A673 (cell line): Measurements from ENCODE around the gene CALCOCO2. TPM values are rescaled to one million over a fixed set of nuclear protein-coding genes. Genes with fewer than 3 reads are reported as not detected.

Source experiments
- BruUV-seq: library from RNA; stranded (reverse); fragments of 400-500 nt; replicated peaks from 2 replicates; lab custom pipeline; 2021; lab: Mats Ljungman, UMichigan
- CTCF ChIA-PET: fragments of 300-600 bp; sonication (Branson Sonifier 250); formaldehyde crosslinking; loops from one replicate; lab custom pipeline; 2022; ENCODE audit warnings: antibody characterized with exemption; lab: Charles Lee
- POLR2A ChIA-PET: fragments of 300-600 bp; sonication (Branson Sonifier 250); formaldehyde crosslinking; loops from one replicate; lab custom pipeline; 2022; ENCODE audit warnings: antibody characterized with exemption; ENCODE audit not compliant: low non-redundant PET; lab: Charles Lee
- DNase-seq: peaks from one replicate; pipeline ENCODE4 v3.0.0-alpha.2; 2015; ENCODE audit warnings: low spot score
- H3K27ac ChIP-seq: fragments of 200-600 bp; sonication (generic); 2 replicates; pipeline ENCODE4 v1.5.1; 2016; ENCODE audit warnings: mixed run types, low read depth, mild to moderate bottlenecking, mixed read lengths, antibody characterized with exemption, low read length; ENCODE audit not compliant: poor library complexity, severe bottlenecking
- H3K27me3 ChIP-seq: fragments of 200-600 bp; sonication (generic); replicated peaks from 2 replicates; pipeline ENCODE4 v1.6.1; 2017; ENCODE audit warnings: mixed run types, low read depth, mild to moderate bottlenecking, mixed read lengths, antibody characterized with exemption, low read length; ENCODE audit not compliant: insufficient read depth, poor library complexity
- H3K36me3 ChIP-seq: fragments of 200-600 bp; sonication (generic); 2 replicates; pipeline ENCODE4 v1.6.1; 2016; ENCODE audit warnings: mixed run types, mild to moderate bottlenecking, mixed read lengths, antibody characterized with exemption, low read length; ENCODE audit not compliant: insufficient read depth, poor library complexity, severe bottlenecking
- H3K4me1 ChIP-seq: fragments of 200-600 bp; sonication (generic); 2 replicates; pipeline ENCODE4 v1.6.1; 2017; ENCODE audit warnings: mixed run types, mild to moderate bottlenecking, mixed read lengths, antibody characterized with exemption, low read length; ENCODE audit not compliant: insufficient read depth, poor library complexity, severe bottlenecking
- H3K4me3 ChIP-seq: fragments of 200-600 bp; sonication (generic); 2 replicates; pipeline ENCODE4 v1.5.1; 2016; ENCODE audit warnings: low read depth, mixed run types, mild to moderate bottlenecking, mixed read lengths, low read length; ENCODE audit not compliant: poor library complexity, severe bottlenecking
- H3K9me3 ChIP-seq: fragments of 200-600 bp; sonication (generic); 2 replicates; pipeline ENCODE4 v1.6.1; 2016; ENCODE audit warnings: mixed run types, low read depth, mild to moderate bottlenecking, mixed read lengths, antibody characterized with exemption, low read length; ENCODE audit not compliant: poor library complexity, severe bottlenecking
- EZH2 ChIP-seq: fragments of 200-600 bp; sonication (generic); IDR thresholded peaks from 2 replicates; pipeline ENCODE4 v1.6.1; 2017; ENCODE audit warnings: borderline replicate concordance, low read depth, mild to moderate bottlenecking, mixed read lengths, antibody characterized with exemption, low read length; ENCODE audit not compliant: poor library complexity, severe bottlenecking
- intact Hi-C: fragments of 100-400 bp; cut with micrococcal nuclease; formaldehyde crosslinking; loops from one replicate; pipeline ENCODE4 v1.10.0; 2022; ENCODE audit not compliant: unreplicated experiment
- total RNA-seq: library from RNA; stranded (reverse); gene quantifications from 2 replicates; pipeline ENCODE4 v1.2.3, GENCODE V29; 2021
- TF ChIP-seq, protein P1 (sequence below): fragments of 300-800, 200-600 bp; sonication (generic); conservative IDR thresholded peaks from 2 replicates; pipeline ENCODE4 v1.5.1; 2017; ENCODE audit warnings: low read depth, mild to moderate bottlenecking, antibody characterized with exemption, low read length, moderate library complexity, mixed read lengths

Gene CALCOCO2
- total RNA-seq, 1 experiment from 2014 or later: 88.4 TPM

DNA sequence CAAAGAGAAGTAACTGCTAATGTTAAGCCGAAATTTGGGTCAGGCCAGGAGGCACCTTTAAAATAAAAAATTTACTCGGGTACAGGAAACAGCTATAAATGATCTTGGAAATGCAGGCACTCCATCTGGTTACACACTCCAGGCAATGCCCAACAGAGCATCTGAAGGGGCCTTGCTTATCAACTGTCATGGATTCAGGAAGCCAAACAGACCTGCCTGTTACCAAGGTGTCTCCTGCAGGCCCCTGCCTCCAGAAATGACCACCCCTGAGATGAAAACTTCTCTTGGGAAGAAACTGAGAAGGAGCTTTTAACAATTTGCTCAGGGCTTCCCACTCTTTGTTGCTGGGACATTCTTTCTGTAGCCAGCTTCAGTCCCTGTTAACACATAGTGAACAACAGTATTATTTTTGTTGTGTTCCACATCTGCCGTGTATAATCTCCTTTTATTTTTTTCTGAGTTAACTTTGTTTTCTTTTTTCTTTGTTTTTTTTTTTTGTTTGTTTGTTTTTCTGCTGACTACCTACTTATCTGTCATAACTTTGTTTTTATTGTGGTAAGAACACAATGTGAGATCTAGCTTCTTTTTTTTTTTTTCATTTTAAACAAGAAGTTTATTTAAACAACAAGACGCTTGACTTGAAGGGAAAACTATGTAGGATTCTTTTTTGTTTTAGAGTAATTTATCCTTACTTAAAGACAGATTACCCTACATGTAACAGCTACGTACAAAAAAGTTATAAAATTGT, 43.0 kb downstream of the CALCOCO2 start:
- Histone ChIP-seq H3K27ac (no peak overlapping the region), H3K27me3 (no peaks in the 10 kb centered on the region), H3K4me3 (no peak overlapping the region), H3K9me3 (no peaks in the 10 kb centered on the region), H3K4me1 (no peaks in the 10 kb centered on the region), H3K36me3 (no peaks in the 10 kb centered on the region)
- POLR2A ChIA-PET: no interaction called here
- DNase-seq: no peak
- TF ChIP-seq, protein P1, sequence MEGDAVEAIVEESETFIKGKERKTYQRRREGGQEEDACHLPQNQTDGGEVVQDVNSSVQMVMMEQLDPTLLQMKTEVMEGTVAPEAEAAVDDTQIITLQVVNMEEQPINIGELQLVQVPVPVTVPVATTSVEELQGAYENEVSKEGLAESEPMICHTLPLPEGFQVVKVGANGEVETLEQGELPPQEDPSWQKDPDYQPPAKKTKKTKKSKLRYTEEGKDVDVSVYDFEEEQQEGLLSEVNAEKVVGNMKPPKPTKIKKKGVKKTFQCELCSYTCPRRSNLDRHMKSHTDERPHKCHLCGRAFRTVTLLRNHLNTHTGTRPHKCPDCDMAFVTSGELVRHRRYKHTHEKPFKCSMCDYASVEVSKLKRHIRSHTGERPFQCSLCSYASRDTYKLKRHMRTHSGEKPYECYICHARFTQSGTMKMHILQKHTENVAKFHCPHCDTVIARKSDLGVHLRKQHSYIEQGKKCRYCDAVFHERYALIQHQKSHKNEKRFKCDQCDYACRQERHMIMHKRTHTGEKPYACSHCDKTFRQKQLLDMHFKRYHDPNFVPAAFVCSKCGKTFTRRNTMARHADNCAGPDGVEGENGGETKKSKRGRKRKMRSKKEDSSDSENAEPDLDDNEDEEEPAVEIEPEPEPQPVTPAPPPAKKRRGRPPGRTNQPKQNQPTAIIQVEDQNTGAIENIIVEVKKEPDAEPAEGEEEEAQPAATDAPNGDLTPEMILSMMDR: no peak
- TF ChIP-seq EZH2: no peak
- CTCF ChIA-PET: interaction anchor here (0.6 to 0.9 kb wide), 2 partner anchors 158 to 202 kb away, joined by 3 read pairs; no protein-coding TSS in a partner anchor
- intact Hi-C loops: no loop called here
- no TSS peak for BruUV-seq

DNA sequence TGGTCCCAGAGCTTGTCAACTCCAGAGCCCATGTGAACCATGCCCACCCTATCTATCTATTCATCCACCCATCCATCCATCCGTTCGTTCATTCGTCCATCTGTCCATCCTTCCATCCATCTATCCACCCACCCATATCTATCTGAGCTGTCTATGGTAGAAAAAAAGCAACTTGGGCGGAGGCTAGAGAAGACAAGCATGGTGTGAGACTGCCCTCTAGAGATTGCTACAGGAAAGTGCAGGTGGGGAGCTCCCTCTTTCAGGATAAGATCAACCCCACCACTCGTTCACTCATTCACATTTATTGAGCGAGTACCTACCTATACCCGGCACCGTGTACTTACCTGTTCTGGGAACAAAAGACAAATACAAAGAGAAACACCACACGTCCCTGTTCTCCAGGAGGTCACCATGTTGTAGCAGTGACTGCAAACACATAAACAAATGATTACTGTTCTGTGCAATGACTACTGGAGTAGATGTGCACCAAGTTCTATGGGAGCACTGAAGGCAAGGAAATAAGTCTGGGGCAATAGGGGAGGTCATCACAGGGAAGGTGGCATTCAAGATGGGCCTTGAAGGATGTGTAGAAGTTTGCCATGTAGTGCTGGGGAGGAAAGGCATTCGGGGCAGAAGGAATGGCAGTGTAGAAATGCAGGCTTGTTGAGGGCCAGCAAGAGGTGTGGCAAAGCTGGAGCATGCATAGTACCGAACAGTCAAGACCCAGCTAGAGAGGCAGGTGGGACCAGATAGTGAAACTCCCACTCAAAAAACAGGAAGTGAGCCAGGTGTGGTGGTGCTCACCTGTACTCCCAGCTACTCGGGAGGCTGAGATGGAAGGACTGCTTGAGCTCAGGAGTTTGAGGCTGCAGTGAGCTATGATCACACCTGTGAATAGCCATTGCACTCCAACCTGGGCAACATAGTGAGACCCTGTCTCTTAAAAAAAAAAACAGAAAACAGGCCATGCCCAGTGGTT, 48.4 kb downstream of the CALCOCO2 start:
- ChIA-PET CTCF (interaction anchor here (0.5 to 2.2 kb wide), 35 partner anchors 10 to 909 kb away, joined by 3 to 82 read pairs (median 4); partner anchors contain the start of genes ATP5MC1, HOXB13, PRAC2 and TTLL6), POLR2A (interaction anchor here (0.5 to 0.6 kb wide), 3 partner anchors 57 to 620 kb away, joined by 3 to 6 read pairs (median 3); partner anchors contain the start of gene PRAC1)
- Histone ChIP-seq H3K4me3 (no peak overlapping the region), H3K27me3 (no peaks in the 10 kb centered on the region), H3K9me3 (no peaks in the 10 kb centered on the region), H3K27ac (no peak overlapping the region), H3K36me3 (no peaks in the 10 kb centered on the region), H3K4me1 (no peaks in the 10 kb centered on the region)
- TF ChIP-seq, protein P1: peak; percentile 95
- no peak for TF ChIP-seq EZH2
- DNase-seq: peak; percentile 82
- no TSS peak for BruUV-seq
- intact Hi-C loops: loop anchor here (1.0 to 2.0 kb wide), 4 partner anchors 65 to 201 kb away; no protein-coding TSS in a partner anchor

DNA sequence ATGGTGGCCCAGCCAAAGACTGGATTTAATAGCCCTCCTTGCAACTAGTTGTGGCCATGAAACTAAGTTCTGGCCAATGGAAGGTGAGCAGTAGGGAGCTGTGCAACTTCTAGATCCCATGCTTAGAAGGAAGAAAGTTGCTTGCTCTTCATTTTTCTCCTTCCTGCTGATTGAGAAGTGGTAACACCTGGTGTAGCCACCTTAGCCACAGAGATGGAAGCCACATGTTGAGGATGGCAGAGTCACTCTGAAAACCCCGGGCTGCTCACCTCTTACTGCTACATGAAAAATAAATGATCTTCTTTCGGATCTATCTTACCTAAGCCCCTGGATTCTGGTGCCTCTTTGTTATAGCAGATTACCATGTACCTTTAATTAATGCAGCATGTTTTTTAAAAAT, 51.4 kb downstream of the CALCOCO2 start:
- POLR2A ChIA-PET: no interaction called here
- no TSS peak for BruUV-seq
- CTCF ChIA-PET: interaction anchor here (0.6 to 0.7 kb wide), 4 partner anchors 21 to 628 kb away, joined by 4 to 8 read pairs (median 6); no protein-coding TSS in a partner anchor
- no peak for TF ChIP-seq EZH2
- TF ChIP-seq, protein P1: no peak
- no peak for DNase-seq
- H3K4me3 ChIP-seq: no peak overlapping the region
- no peaks in the 10 kb centered on the region for H3K36me3 ChIP-seq
- H3K27me3 ChIP-seq: no peaks in the 10 kb centered on the region
- no peaks in the 10 kb centered on the region for H3K9me3 ChIP-seq
- no peak overlapping the region for H3K27ac ChIP-seq
- H3K4me1 ChIP-seq: no peaks in the 10 kb centered on the region
- intact Hi-C loops: no loop called here
